Left lung (tissue), 10 donors: Measurements from ENCODE around the gene LCN10. TPM values are rescaled to one million over a fixed set of nuclear protein-coding genes. Genes with fewer than 3 reads are reported as not detected.

Source experiments
- ATAC-seq: fragments of 200-7000 bp; cut with Tn5 transposase; one replicate; pipeline ENCODE4 v1.9.1; 2020; ENCODE audit warnings: moderate library complexity
- DNase-seq, 4 donors: peaks; one replicate each; pipeline ENCODE4 v3.0.0-alpha.2; 2013 to 2020
- H3K27ac ChIP-seq, 2 donors: fragments of 200-600 bp; sonication (generic) in 1 of 2; one replicate each; pipeline versions ENCODE4 v1.5.0 to v1.8.0; 2020 to 2021
- H3K27me3 ChIP-seq, 2 donors: fragments of 200-600 bp; sonication (generic) in 1 of 2; one replicate each; pipeline versions ENCODE4 v1.5.0 to v1.8.0; 2020 to 2021
- H3K36me3 ChIP-seq, 2 donors: fragments of 200-600 bp; sonication (generic) in 1 of 2; one replicate each; pipeline versions ENCODE4 v1.5.0 to v1.8.0; 2020 to 2021
- H3K4me1 ChIP-seq, 2 donors: fragments of 200-600 bp; one replicate each; pipeline ENCODE4 v1.8.0; 2021
- H3K4me3 ChIP-seq, 2 donors: fragments of 200-600 bp; sonication (generic) in 1 of 2; one replicate each; pipeline versions ENCODE4 v1.5.0 to v1.8.0; 2020 to 2021; ENCODE audit warnings: mild to moderate bottlenecking in 1 of 2
- H3K9me3 ChIP-seq, 2 donors: fragments of 200-600 bp; sonication (generic) in 1 of 2; one replicate each; pipeline versions ENCODE4 v1.5.0 to v1.8.0; 2020 to 2021
- CTCF ChIP-seq, 2 donors: fragments of 200-600 bp; sonication (generic) in 1 of 2; IDR thresholded peaks; one replicate each; pipeline versions ENCODE4 v1.5.0 to v1.8.0; 2021; ENCODE audit warnings: antibody characterized with exemption in 2 of 2
- intact Hi-C, 2 donors: fragments of 100-400 bp; cut with DNase I; formaldehyde crosslinking; loops; one replicate each; pipeline versions ENCODE4 v1.11.2 to v1.14.2; 2022
- polyA plus RNA-seq, 6 donors: library from polyadenylated mRNA; unstranded; fragments of 120-200 nt; gene quantifications; one replicate each; pipeline ENCODE4 v1.2.1, GENCODE V29; 2013; ENCODE audit not compliant: insufficient read length in 6 of 6
- total RNA-seq, 2 donors: library from RNA; stranded (reverse); fragmentation: NEBNext Ultra II Directional; extraction: Animal tissue kit (Norgen Biotek cat#: 25700); gene quantifications; one replicate each; pipeline ENCODE4 v1.2.1, GENCODE V29; 2021
- donor health status: DM: no; HTN: yes; CAD: no.
- donor health status: DM: no; HTN: no; CAD: no.

Gene LCN10
- total and polyA plus RNA-seq, 8 donors = 0.11 to 10.0 (median 0.28) TPM; not detected in 2

GRCh38 chr9:136751814-136752213 lies 9.1 kb upstream of the LCN10 start:
- no peaks in the 10 kb centered on the region for H3K36me3 ChIP-seq
- intact Hi-C loops = no loop called here

GRCh38 chr9:136751244-136751643 lies 8.5 kb upstream of the LCN10 start:
- no peak for ATAC-seq
- H3K36me3 ChIP-seq = no peaks in the 10 kb centered on the region
- H3K4me1 ChIP-seq = peaks cover 0 to 9% of the 10 kb centered on the region in 2 donors

More at GRCh38 chr9:136751814-136752213, 9.1 kb upstream of the LCN10 start:
- no peak overlapping the region for H3K27ac ChIP-seq
- no peak for TF ChIP-seq CTCF (IDR thresholded peaks at IDR 0.05)
- no peak overlapping the region for H3K4me3 ChIP-seq
- peaks cover 0 to 17% of the 10 kb centered on the region in 2 donors for H3K9me3 ChIP-seq
- H3K4me1 ChIP-seq = peaks cover 0 to 9% of the 10 kb centered on the region in 2 donors
- DNase-seq (no peak), ATAC-seq (no peak)
- H3K27me3 ChIP-seq = peaks cover 0 to 14% of the 10 kb centered on the region in 2 donors

GRCh38 chr9:136750526-136750925 lies 7.8 kb upstream of the LCN10 start:
- no peak for ATAC-seq
- H3K27me3 ChIP-seq = peaks cover 0 to 14% of the 10 kb centered on the region in 2 donors
- H3K9me3 ChIP-seq = peaks cover 0 to 16% of the 10 kb centered on the region in 2 donors
- peaks cover 0 to 9% of the 10 kb centered on the region in 2 donors for H3K4me1 ChIP-seq
- no peak for TF ChIP-seq CTCF (IDR thresholded peaks at IDR 0.05)
- H3K4me3 ChIP-seq = no peak overlapping the region
- H3K27ac ChIP-seq = no peak overlapping the region
- H3K36me3 ChIP-seq = no peaks in the 10 kb centered on the region
- intact Hi-C loops = no loop called here
- DNase-seq = no peak

More at GRCh38 chr9:136751244-136751643, 8.5 kb upstream of the LCN10 start:
- Histone ChIP-seq H3K9me3 (peaks cover 0 to 16% of the 10 kb centered on the region in 2 donors), H3K4me3 (no peak overlapping the region), H3K27me3 (peaks cover 0 to 14% of the 10 kb centered on the region in 2 donors), H3K27ac (no peak overlapping the region)
- DNase-seq = no peak
- intact Hi-C loops = no loop called here
- no peak for TF ChIP-seq CTCF (IDR thresholded peaks at IDR 0.05)

- Histone ChIP-seq H3K4me1 (peaks cover 0 to 9% of the 10 kb centered on the region in 2 donors), H3K27ac (no peak overlapping the region), H3K36me3 (no peaks in the 10 kb centered on the region), H3K9me3 (peaks cover 0 to 16% of the 10 kb centered on the region in 2 donors), H3K4me3 (no peak overlapping the region), H3K27me3 (peaks cover 0 to 6% of the 10 kb centered on the region in 2 donors)
- no peak for TF ChIP-seq CTCF (IDR thresholded peaks at IDR 0.05)
- DNase-seq (peak in 1 of 4 donors; percentile 53), ATAC-seq (peak; percentile 68)
- intact Hi-C loops = no loop called here
Observed at GRCh38 chr9:136748666-136749611, 6.2 kb upstream of the LCN10 start.

- H3K27me3 ChIP-seq = peaks cover 0 to 12% of the 10 kb centered on the region in 2 donors
- DNase-seq (no peak), ATAC-seq (no peak)
- intact Hi-C loops = no loop called here
- TF ChIP-seq CTCF (IDR thresholded peaks at IDR 0.05) = no peak
- no peak within 1 kb of the TSS for H3K27ac ChIP-seq
- H3K36me3 ChIP-seq = no peaks in the 10 kb centered on the region
- peaks cover 0 to 9% of the 10 kb centered on the region in 2 donors for H3K4me1 ChIP-seq
- H3K4me3 ChIP-seq = no peak within 1 kb of the TSS
- peaks cover 0 to 16% of the 10 kb centered on the region in 2 donors for H3K9me3 ChIP-seq
Observed at GRCh38 chr9:136748201-136748600, 5.5 kb upstream of the LCN10 start, which contains the start of gene LCN6. LCN6 (minus strand) TSS chr9:136748525; CDS start chr9:136748483, 42 bp downstream.
